GM12872 (cell line): ENCODE measurements around the gene MMP21.

Experiments used
- CTCF ChIP-seq: IDR thresholded peaks from 3 replicates; pipeline ENCODE4 v1.5.1; 2011; ENCODE audit warnings: low read depth, mild to moderate bottlenecking, low read length, moderate library complexity; ENCODE audit not compliant: insufficient read depth

The MMP21 gene

GRCh38 chr10:125772112-125772863, 3.3 kb downstream of the MMP21 start:
- no peak for TF ChIP-seq CTCF

GRCh38 chr10:125770844-125771243, 4.8 kb downstream of the MMP21 start:
- TF ChIP-seq CTCF: no peak

- TF ChIP-seq CTCF: no peak
Observed at GRCh38 chr10:125769175-125769574, 6.4 kb downstream of the MMP21 start.

GRCh38 chr10:125768219-125768855, 7.3 kb downstream of the MMP21 start:
- TF ChIP-seq CTCF: no peak

GRCh38 chr10:125766511-125766910, 9.1 kb downstream of the MMP21 start:
- TF ChIP-seq CTCF: no peak

GRCh38 chr10:125765835-125766234, 9.8 kb downstream of the MMP21 start:
- TF ChIP-seq CTCF: no peak

GRCh38 chr10:125762692-125763648, 12.7 kb downstream of the MMP21 start:
- no peak for TF ChIP-seq CTCF
